GM12878 (cell line): Measurements from ENCODE around the gene CPHXL. TPM values are rescaled to one million over a fixed set of nuclear protein-coding genes. Genes with fewer than 3 reads are reported as not detected.

Source experiments
- ATAC-seq: fragments of 200-7000 bp; cut with Tn5 transposase; 3 replicates; pipeline ENCODE4 v1.9.1; 2020; ENCODE audit warnings: mild to moderate bottlenecking, moderate library complexity
- BruUV-seq: library from RNA; stranded (reverse); fragments of 400-500 nt; replicated peaks from 2 replicates; lab custom pipeline; 2021; lab: Mats Ljungman, UMichigan
- CTCF ChIA-PET: fragments of 300-600 bp; sonication (Branson Sonifier 250); formaldehyde crosslinking; extraction: SDS; loops from one replicate; lab custom pipeline; 2021; ENCODE audit warnings: inconsistent platforms; lab: Yijun Ruan, JAX
- POLR2A ChIA-PET: fragments of 350-600 bp; formaldehyde crosslinking; extraction: SDS; loops from one replicate; lab custom pipeline; 2021; ENCODE audit warnings: inconsistent platforms; lab: Charles Lee
- RAD21 ChIA-PET: fragments of 300-600 bp; sonication (Branson Sonifier 250); formaldehyde crosslinking; loops from one replicate; lab custom pipeline; 2023; ENCODE audit warnings: antibody characterized with exemption; ENCODE audit not compliant: unreplicated experiment; lab: Charles Lee
- SMC1A ChIA-PET: fragments of 300-600 bp; sonication (Branson Sonifier 250); formaldehyde crosslinking; loops from one replicate; lab custom pipeline; 2023; ENCODE audit not compliant: unreplicated experiment, uncharacterized antibody; lab: Charles Lee
- DNase-seq: peaks from one replicate; pipeline ENCODE4 v3.0.0-alpha.2; 2011; ENCODE audit warnings: low read depth, low spot score
- FAIRE-seq: peaks from 3 replicates; lab custom pipeline; 2011; peaks lifted over from hg19 to GRCh38; lab: Jason Lieb, UNC
- H2AFZ ChIP-seq: 2 replicates; pipeline ENCODE4 v1.6.0; 2011; ENCODE audit warnings: low read depth, low read length, control low read depth; ENCODE audit not compliant: control insufficient read depth
- H3K27ac ChIP-seq: 2 replicates; pipeline ENCODE4 v1.5.1; 2011; ENCODE audit warnings: control low read depth; ENCODE audit not compliant: control insufficient read depth, insufficient read depth
- H3K27me3 ChIP-seq, 2 experiments: replicated peaks in 1 of 2; 2 replicates each; pipeline versions ENCODE4 v1.6.0 to v1.6.1; 2011; ENCODE audit warnings: low read length in 1 of 2; ENCODE audit not compliant: control insufficient read depth in 2 of 2, insufficient read depth in 2 of 2
- H3K36me3 ChIP-seq, 2 experiments: 2 replicates each; pipeline ENCODE4 v1.5.1; 2011; ENCODE audit warnings: low read length in 1 of 2; ENCODE audit not compliant: control insufficient read depth in 2 of 2, insufficient read depth in 2 of 2
- H3K4me1 ChIP-seq: 2 replicates; pipeline ENCODE4 v1.6.1; 2011; ENCODE audit warnings: mild to moderate bottlenecking, low read length, moderate library complexity, mixed read lengths; ENCODE audit not compliant: control insufficient read depth, insufficient read depth
- H3K4me2 ChIP-seq: 2 replicates; pipeline ENCODE4 v1.6.0; 2011; ENCODE audit warnings: control low read depth; ENCODE audit not compliant: control insufficient read depth, insufficient read depth
- H3K4me3 ChIP-seq: fragments of 200-600 bp; sonication (generic); 2 replicates; pipeline ENCODE4 v1.5.1; 2016
- H3K79me2 ChIP-seq: 2 replicates; pipeline ENCODE4 v1.6.0; 2011; ENCODE audit warnings: low read length; ENCODE audit not compliant: control insufficient read depth, insufficient read depth
- H3K9ac ChIP-seq: 2 replicates; pipeline ENCODE4 v1.8.0; 2011; ENCODE audit warnings: low read length, control low read depth, mixed read lengths; ENCODE audit not compliant: control insufficient read depth, insufficient read depth
- H3K9me3 ChIP-seq: replicated peaks from 3 replicates; pipeline ENCODE4 v1.5.1; 2011; ENCODE audit warnings: mild to moderate bottlenecking, low read length; ENCODE audit not compliant: control insufficient read depth, insufficient read depth
- H4K20me1 ChIP-seq: 2 replicates; pipeline ENCODE4 v1.6.0; 2011; ENCODE audit not compliant: control insufficient read depth, insufficient read depth
- BMI1 ChIP-seq: fragments of 450-650 bp; IDR thresholded peaks from 2 replicates; pipeline ENCODE4 v1.6.1; 2016; ENCODE audit warnings: mild to moderate bottlenecking, moderate library complexity, borderline replicate concordance
- E2F8 ChIP-seq: fragments of 450-650 bp; IDR thresholded peaks from 2 replicates; pipeline ENCODE4 v1.6.1; 2018; ENCODE audit warnings: mild to moderate bottlenecking, low read depth, moderate library complexity; ENCODE audit not compliant: partially characterized antibody
- EED ChIP-seq: sonication (generic); IDR thresholded peaks from 2 replicates; pipeline ENCODE4 v1.6.1; 2016; ENCODE audit warnings: antibody characterized with exemption, low read depth
- KDM1A ChIP-seq: fragments of 200-600 bp; sonication (generic); IDR thresholded peaks from 2 replicates; pipeline ENCODE4 v1.6.1; 2016; ENCODE audit warnings: borderline replicate concordance
- KLF5 ChIP-seq: fragments of 450-650 bp; IDR thresholded peaks from 2 replicates; pipeline ENCODE4 v1.6.1; 2014; ENCODE audit warnings: mild to moderate bottlenecking; ENCODE audit not compliant: partially characterized antibody
- NFYB ChIP-seq: IDR thresholded peaks from 2 replicates; pipeline ENCODE4 v1.6.1; 2011; ENCODE audit warnings: low read depth, mild to moderate bottlenecking, low read length, improper control_type of control experiment, moderate library complexity; ENCODE audit not compliant: insufficient read depth
- PAX5 ChIP-seq: IDR thresholded peaks from 2 replicates; pipeline ENCODE4 v1.6.1; 2011; ENCODE audit warnings: low read depth, low read length, borderline replicate concordance
- POLR2A ChIP-seq: IDR thresholded peaks from 2 replicates; pipeline ENCODE4 v1.6.1; 2011; ENCODE audit warnings: low read depth, mild to moderate bottlenecking, low read length
- POLR2AphosphoS2 ChIP-seq: IDR thresholded peaks from 2 replicates; pipeline ENCODE4 v1.6.1; 2011; ENCODE audit warnings: low read depth, mild to moderate bottlenecking, low read length, improper control_type of control experiment, moderate library complexity
- SIX5 ChIP-seq: IDR thresholded peaks from 2 replicates; pipeline ENCODE4 v1.6.1; 2011; ENCODE audit warnings: mild to moderate bottlenecking, low read depth, low read length, moderate library complexity; ENCODE audit not compliant: severe bottlenecking
- SP1 ChIP-seq: IDR thresholded peaks from one replicate; pipeline ENCODE4 v1.6.1; 2011; ENCODE audit warnings: low read depth, low read length
- SRF ChIP-seq, 2 experiments: IDR thresholded peaks; 2 replicates each; pipeline ENCODE4 v1.6.1; 2011; ENCODE audit warnings: low read depth in 2 of 2, low read length in 2 of 2, mild to moderate bottlenecking in 1 of 2, moderate library complexity in 1 of 2
- TAF1 ChIP-seq: IDR thresholded peaks from 2 replicates; pipeline ENCODE4 v1.6.1; 2011; ENCODE audit warnings: mild to moderate bottlenecking, low read depth, low read length, borderline replicate concordance
- YY1 ChIP-seq: IDR thresholded peaks from 2 replicates; pipeline ENCODE4 v1.6.1; 2011; ENCODE audit warnings: low read depth, mild to moderate bottlenecking, low read length
- ZBED1 ChIP-seq: IDR thresholded peaks from 2 replicates; pipeline ENCODE4 v1.6.1; 2016; ENCODE audit warnings: borderline replicate concordance
- ZNF24 ChIP-seq: fragments of 450-650 bp; IDR thresholded peaks from 2 replicates; pipeline ENCODE4 v1.6.1; 2017; ENCODE audit warnings: antibody characterized with exemption, mild to moderate bottlenecking
- ZNF274 ChIP-seq: IDR thresholded peaks from one replicate; pipeline ENCODE4 v1.8.0; 2011; ENCODE audit not compliant: insufficient read length, insufficient read depth
- ZZZ3 ChIP-seq: IDR thresholded peaks from 2 replicates; pipeline ENCODE4 v1.6.1; 2011; ENCODE audit warnings: low read depth; ENCODE audit not compliant: control insufficient read depth, insufficient read length
- WGBS: methylation state at CpG from one replicate; pipeline ENCODE4 v1.1.6; 2016; ENCODE audit warnings: low lambda C conversion rate; ENCODE audit not compliant: insufficient replicate concordance, insufficient coverage; ENCODE audit errors: missing lambda C conversion rate; 5-methylcytosine and 5-hydroxymethylcytosine counted together
- in situ Hi-C: fragments of 300-500 bp; cut with MboI; formaldehyde crosslinking; loops from 9 replicates; pipeline ENCODE4 v1.14.3; 2018; ENCODE audit warnings: mixed read lengths
- intact Hi-C: fragments of 100-400 bp; cut with micrococcal nuclease; formaldehyde crosslinking; loops from one replicate; pipeline ENCODE4 v1.14.2; 2022; ENCODE audit not compliant: unreplicated experiment
- polyA plus RNA-seq, 11 experiments: library from polyadenylated mRNA; depleted of rRNA in 4 of 11; unstranded in 6 of 11; stranded (reverse) in 5 of 11; fragments of >200 nt; fragmentation: Nextera tagmentation in 4 of 11; fragmentation: Illumina TruSeq in 1 of 11; extraction: Ambion mirVana in 4 of 11; extraction: Trizol in 1 of 11; gene quantifications; 1 replicate in 1 of 11; 2 replicates in 10 of 11; pipeline versions ENCODE4 v1.2.1 to v1.2.3, GENCODE V29; 2011 to 2016; ENCODE audit warnings: inconsistent platforms in 2 of 11, missing spikeins in 2 of 11, low read depth in 1 of 11
- total RNA-seq, 4 experiments: library from RNA; depleted of rRNA in 3 of 4; stranded (reverse); fragments of >200 nt in 3 of 4; fragmentation: Illumina TruSeq in 1 of 4; extraction: Trizol in 1 of 4; gene quantifications; 2 replicates each; pipeline versions ENCODE4 v1.2.1 to v1.2.3, GENCODE V29; 2013 to 2021

CPHXL gene
- total and polyA plus RNA-seq, 10 of the 15 experiments (the other 5 are each of a cell fraction or from before 2014, with no cell fraction given): 0.13 TPM; not detected in 9

GRCh38 chr16:75732871-75733270, 6.6 kb upstream of the CPHXL start:
- ChIA-PET CTCF (interaction anchor here (0.6 kb wide), 1 partner anchor 199 kb away, joined by 5 read pairs; no protein-coding TSS in a partner anchor), SMC1A (interaction anchor here (0.9 to 1.5 kb wide), 4 partner anchors 11 to 137 kb away, joined by 3 read pairs; no protein-coding TSS in a partner anchor), RAD21 (no interaction called here), POLR2A (no interaction called here)
- no peak overlapping the region for H3K4me3 ChIP-seq
- H2AFZ ChIP-seq: no peak overlapping the region
- no peak overlapping the region for H3K27ac ChIP-seq
- H3K27me3 ChIP-seq: no peaks in the 10 kb centered on the region
- intact Hi-C loops: no loop called here
- no peaks in the 10 kb centered on the region for H3K9me3 ChIP-seq
- BruUV-seq: no TSS peak
- WGBS: 15% methylated on average over 2 of the region's 2 CpGs
- H3K9ac ChIP-seq: no peak overlapping the region
- H3K4me2 ChIP-seq: no peak overlapping the region
- no peaks in the 10 kb centered on the region for H3K36me3 ChIP-seq
- FAIRE-seq (no peak), ATAC-seq (no peak; the same call in 2 of the 3 replicates), DNase-seq (no peak)
- TF ChIP-seq ZZZ3 (no peak), ZBED1 (no peak), YY1 (no peak), KLF5 (no peak), ZNF274 (no peak), POLR2A (no peak), POLR2AphosphoS2 (no peak), EED (no peak), SRF (IDR thresholded peaks at IDR 0.05; ENCODE audit: low read depth in 2 of 2, low read length in 2 of 2) (no peak), SP1 (no peak)
- in situ Hi-C loops: no loop called here
- H3K4me1 ChIP-seq: no peaks in the 10 kb centered on the region
- no peaks in the 10 kb centered on the region for H4K20me1 ChIP-seq
- no peaks in the 10 kb centered on the region for H3K79me2 ChIP-seq

GRCh38 chr16:75727221-75727620, 931 bp upstream of the CPHXL start:
- H3K27ac ChIP-seq: no peak overlapping the region
- intact Hi-C loops (no loop called here), in situ Hi-C loops (no loop called here)
- no peak overlapping the region for H2AFZ ChIP-seq
- FAIRE-seq: no peak
- no peaks in the 10 kb centered on the region for H4K20me1 ChIP-seq
- no peaks in the 10 kb centered on the region for H3K79me2 ChIP-seq
- no TSS peak for BruUV-seq
- 5% methylated on average over 3 of the region's 3 CpGs for WGBS
- H3K4me1 ChIP-seq: no peaks in the 10 kb centered on the region
- H3K4me2 ChIP-seq: no peak overlapping the region
- SMC1A ChIA-PET: no interaction called here
- RAD21 ChIA-PET: no interaction called here
- no peak for ATAC-seq
- CTCF ChIA-PET: interaction anchor here (0.6 to 1.1 kb wide), 2 partner anchors 11 to 22 kb away, joined by 3 read pairs; no protein-coding TSS in a partner anchor
- H3K36me3 ChIP-seq: no peaks in the 10 kb centered on the region
- no peak overlapping the region for H3K9ac ChIP-seq
- POLR2A ChIA-PET: no interaction called here
- DNase-seq: no peak
- H3K27me3 ChIP-seq: no peaks in the 10 kb centered on the region
- no peaks in the 10 kb centered on the region for H3K9me3 ChIP-seq
- no peak overlapping the region for H3K4me3 ChIP-seq
- TF ChIP-seq NFYB (no peak), ZNF24 (no peak), SIX5 (no peak), BMI1 (no peak), E2F8 (no peak), TAF1 (no peak), KDM1A (no peak), PAX5 (no peak)
